OCI-LY1 (cell line): ENCODE data around the gene ZNF385D.

ENCODE experiments used
- EZH2 ChIP-seq: fragments of 200-600 bp; sonication (generic), shearing (Covaris generic); IDR thresholded peaks from 2 replicates; pipeline ENCODE4 v1.8.0; 2017; ENCODE audit warnings: borderline replicate concordance, mixed run types, mild to moderate bottlenecking, antibody characterized with exemption, low read length, moderate library complexity, mixed read lengths
- TF ChIP-seq, protein P1 (sequence below): fragments of 200-600 bp; sonication (generic), shearing (Covaris generic); IDR thresholded peaks from 2 replicates; pipeline ENCODE4 v1.5.1; 2017; ENCODE audit warnings: mild to moderate bottlenecking, antibody characterized with exemption, low read length, moderate library complexity, mixed read lengths

DNA sequence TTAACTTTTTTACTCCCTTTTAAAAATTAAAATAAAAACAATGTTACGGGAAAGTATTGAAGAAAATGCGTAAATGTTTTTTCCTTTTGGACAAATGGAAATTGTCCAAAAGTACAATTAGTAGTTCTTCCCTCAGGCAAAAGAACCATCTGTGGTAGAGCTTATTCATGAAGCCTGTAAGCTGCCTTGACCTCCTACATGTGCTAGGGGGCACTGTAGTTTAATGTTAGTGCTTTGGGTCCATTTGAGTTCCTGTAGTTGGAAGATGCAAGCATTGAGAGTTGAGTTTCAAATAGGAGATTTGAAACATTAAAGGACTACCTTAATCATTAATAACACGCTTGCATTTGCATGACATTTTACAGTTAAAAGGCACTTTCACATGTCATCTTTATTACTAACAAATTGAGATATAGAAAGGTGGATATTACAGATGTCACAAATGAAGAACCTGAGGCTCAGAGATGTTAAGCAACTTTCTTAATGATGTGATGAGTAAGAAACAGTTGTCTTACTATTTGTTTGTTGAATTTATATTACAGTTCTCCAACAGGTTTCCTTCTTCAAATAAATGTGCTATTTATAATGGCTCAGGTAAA lies 1.8 kb upstream of the ZNF385D start:
- TF ChIP-seq, protein P1, sequence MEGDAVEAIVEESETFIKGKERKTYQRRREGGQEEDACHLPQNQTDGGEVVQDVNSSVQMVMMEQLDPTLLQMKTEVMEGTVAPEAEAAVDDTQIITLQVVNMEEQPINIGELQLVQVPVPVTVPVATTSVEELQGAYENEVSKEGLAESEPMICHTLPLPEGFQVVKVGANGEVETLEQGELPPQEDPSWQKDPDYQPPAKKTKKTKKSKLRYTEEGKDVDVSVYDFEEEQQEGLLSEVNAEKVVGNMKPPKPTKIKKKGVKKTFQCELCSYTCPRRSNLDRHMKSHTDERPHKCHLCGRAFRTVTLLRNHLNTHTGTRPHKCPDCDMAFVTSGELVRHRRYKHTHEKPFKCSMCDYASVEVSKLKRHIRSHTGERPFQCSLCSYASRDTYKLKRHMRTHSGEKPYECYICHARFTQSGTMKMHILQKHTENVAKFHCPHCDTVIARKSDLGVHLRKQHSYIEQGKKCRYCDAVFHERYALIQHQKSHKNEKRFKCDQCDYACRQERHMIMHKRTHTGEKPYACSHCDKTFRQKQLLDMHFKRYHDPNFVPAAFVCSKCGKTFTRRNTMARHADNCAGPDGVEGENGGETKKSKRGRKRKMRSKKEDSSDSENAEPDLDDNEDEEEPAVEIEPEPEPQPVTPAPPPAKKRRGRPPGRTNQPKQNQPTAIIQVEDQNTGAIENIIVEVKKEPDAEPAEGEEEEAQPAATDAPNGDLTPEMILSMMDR, result peak; percentile 69
- TF ChIP-seq EZH2, result no peak
